ENCODE data around the gene KRTAP8-1.

KRTAP8-1 gene, protein sequence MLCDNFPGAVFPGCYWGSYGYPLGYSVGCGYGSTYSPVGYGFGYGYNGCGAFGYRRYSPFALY

DNA sequence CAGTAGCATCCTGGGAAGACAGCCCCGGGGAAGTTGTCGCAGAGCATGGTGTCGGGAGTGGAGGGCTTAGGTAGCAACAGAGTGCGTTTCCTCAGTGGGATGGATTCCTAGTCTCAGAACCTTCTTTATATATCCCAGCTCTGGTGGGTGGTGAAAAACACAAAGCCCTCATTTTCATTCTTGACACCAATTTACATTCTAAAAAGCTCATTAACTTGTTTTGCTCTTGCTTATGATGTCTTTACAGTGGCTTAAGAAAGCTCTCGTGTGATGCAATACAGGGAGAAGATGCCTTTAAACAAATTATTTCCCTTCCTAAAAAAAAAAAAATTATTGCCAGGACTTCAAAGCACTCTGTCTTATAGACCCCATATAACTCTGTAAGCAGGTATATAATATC, at the start of gene KRTAP8-1:
KRTAP8-1 (minus strand) TSS at position 101 of the 400 bp plus-strand sequence; CDS start at position 47, 54 bp downstream.
- no peak for DNase-seq

DNA sequence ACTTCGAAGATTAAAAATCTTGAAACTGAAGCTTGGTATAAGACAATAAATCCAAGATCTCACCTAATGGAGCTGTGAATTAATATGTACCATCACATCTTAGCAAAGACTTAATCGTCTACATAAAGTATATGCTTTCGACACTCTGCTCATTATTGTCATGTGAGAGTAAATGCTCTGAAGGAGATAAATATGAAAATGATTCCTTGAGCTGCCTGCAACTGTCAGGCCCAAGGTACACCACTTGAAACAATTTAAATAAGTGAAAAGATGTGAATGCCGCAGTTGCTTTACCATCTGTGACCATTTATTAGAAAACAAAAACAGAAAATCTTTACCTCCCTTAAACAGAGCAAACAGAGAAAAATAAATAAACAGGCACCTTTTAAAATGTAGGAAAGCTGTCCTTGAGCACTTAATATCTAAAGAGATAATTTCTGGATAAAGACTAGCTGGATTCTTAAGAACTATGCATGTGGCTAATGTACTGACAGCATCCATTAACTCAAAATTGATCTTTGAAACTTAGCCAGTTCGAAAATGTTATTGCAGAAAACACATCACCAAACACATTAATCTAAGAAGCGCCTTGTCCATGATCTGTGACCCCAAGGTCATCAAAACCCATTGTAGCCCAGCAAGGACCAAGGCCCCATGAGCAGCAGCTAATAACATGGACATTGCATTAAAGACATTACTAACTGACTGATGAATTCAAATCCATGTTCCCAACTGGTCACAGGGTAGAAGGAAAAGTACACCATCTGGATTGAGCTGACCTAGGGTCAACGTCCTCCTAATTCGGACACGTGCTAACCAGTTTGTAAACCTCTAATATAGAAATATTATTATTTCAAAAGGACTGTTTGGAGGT, 34.8 kb upstream of the KRTAP8-1 start:
- no peak for DNase-seq

DNA sequence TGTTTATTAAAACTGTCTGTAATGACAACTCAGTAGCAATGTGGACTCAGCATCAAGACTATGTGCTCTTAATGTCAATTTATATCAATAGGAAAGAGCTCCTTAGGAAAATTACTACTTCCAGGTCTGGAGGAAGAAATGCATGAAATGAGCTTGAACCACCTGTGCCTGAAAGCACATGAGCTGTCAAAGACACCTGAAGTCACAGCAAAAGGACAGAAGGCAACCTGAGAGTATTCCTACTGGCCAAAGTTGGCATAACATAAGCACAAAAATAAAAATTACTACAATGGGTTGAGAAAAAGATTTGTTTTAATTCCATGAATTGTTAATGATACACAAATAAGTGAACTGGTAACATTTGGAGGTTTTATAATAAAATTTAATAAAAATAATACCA, 29.9 kb upstream of the KRTAP8-1 start:
- DNase-seq: no peak

DNA sequence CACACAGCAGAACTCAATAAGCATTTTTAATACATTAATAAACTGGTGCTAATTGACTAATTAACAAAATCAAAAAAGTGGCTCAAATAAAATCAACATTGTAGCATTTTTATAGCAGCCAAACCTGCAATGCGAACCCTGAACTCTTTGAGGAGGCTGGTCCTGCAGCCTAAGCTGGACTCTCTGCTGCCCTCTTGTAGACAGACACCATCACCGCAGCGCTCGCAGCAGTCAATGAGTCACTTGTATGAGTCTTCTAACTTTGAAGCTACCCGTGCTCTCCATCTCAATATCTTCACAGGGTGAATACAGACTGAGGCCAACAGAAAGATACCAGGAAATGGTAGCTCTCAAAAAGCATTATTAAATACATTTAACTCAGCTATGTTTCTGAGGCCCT, 26.2 kb upstream of the KRTAP8-1 start:
- peak; percentile 3 for DNase-seq

DNA sequence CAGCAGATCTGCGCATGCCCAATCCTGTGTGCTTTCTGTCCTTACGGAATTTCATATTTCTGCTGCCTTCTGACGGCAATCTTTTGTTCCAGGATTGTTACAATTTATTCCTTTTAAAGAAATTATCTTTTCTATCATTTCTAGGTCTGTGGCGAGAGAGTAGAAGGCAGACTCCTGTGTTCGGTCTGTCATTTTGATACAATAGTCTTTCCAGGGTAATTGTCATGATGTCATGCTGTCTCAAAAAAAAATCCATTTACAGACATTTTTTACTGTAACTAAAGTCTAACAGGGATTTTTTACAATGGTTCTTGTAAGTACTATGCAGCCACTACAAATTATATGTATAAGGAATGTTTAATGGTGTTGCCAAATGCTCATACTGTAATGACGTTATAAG, 25.5 kb upstream of the KRTAP8-1 start:
- DNase-seq: no peak

DNA sequence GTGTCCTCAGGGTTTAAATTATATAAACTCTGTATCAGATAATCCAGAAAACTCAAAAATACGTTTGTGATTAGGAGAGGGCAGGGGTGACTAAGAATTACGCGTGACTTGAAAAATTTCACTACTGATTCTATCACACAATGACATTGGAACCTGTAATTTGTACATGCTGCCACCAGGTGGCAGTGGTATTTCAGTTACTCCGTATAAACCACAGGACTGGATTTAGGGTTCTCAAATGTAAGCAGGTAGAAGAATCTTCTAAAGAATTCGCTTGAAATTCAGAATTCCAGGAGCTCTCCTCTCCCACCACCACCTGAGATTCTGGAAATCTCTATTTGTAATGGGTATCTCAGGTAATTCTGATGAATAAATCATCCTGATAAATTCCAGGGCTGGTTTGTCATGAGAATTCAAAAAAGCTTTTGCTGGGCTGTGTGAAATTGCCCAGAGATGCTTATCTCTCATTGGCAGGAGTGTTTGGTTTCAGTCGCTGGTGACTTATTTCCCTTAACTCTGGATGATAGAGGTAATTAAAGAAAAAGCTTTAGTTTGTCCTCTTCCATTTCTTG, 18.2 kb upstream of the KRTAP8-1 start:
- DNase-seq: peak; percentile 50

DNA sequence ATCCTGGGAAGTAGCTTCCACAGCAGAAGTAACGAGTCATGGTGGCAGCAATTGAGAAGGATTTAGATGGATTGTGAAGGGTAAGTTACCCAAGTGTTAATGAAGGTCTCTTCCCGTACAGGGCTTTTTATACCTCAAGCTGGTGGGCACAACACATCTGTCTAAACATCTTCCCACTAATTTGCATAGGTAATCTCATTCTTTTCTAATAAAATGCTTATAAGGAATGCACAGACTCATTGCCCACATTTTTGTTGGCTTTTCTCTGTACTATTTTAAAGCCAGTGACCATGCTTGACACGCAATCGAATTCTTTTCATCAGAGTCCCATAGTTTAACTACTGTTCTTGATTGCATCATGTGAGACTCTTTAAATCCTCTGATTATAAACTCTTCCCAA, 16.6 kb upstream of the KRTAP8-1 start, which contains the start of gene KRTAP7-1:
KRTAP7-1 (minus strand) TSS at position 101 of the 400 bp plus-strand sequence; CDS start at position 40, 61 bp downstream.
- DNase-seq: no peak

DNA sequence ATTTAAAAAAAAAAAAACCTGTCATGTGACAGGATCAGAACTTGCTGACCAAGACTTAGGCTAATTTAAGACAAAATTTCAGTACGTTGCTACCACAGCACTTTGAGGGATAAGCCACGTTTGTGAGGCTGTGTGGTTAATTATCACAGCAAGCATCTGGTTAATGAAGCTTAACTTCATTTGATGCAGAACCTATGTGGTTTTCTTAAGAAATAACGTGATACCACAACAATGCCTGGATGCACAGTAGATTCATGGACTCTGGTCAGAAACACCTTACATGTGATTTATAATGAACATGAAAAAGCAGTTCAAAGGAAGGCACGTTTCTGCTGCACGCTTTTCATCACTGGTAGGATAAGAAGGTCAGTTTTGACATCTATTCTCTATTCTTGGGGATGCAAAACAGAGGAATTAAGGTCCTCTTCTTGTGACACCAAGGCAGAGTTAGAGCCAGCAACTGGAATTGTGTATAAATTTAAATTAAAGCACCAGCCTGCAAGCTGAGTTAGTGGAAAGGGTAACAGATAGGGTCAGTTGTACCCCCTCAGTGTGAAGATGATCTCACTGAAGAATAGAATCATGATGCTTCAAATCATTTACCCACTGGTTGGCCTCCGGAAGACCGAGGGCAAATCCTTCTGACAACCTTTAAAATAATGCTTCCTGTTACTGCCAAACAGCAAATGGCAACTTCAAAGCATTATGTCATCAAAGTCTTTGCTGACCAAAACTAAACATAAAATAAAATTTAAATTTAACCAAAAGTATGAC, 6.0 kb upstream of the KRTAP8-1 start:
- no peak for DNase-seq

DNA sequence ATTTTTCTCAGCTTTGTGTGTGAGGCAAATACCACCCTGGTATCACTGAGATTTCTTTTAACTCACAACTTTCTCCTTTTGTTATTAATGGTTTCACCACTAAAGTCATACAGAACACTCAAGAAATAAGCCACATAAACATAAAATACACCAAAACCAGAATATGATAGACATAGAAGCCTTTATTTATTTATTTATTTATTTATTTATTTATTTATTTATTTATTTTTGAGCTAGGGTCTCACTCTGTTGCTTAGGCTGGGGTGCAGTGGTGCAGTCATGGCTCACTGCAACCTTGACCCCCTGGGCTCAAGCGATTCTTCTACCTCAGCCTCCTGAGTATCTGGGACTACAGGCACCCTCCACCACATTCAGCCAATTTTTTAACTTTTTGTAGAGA, 12.5 kb downstream of the KRTAP8-1 start:
- no peak for DNase-seq

DNA sequence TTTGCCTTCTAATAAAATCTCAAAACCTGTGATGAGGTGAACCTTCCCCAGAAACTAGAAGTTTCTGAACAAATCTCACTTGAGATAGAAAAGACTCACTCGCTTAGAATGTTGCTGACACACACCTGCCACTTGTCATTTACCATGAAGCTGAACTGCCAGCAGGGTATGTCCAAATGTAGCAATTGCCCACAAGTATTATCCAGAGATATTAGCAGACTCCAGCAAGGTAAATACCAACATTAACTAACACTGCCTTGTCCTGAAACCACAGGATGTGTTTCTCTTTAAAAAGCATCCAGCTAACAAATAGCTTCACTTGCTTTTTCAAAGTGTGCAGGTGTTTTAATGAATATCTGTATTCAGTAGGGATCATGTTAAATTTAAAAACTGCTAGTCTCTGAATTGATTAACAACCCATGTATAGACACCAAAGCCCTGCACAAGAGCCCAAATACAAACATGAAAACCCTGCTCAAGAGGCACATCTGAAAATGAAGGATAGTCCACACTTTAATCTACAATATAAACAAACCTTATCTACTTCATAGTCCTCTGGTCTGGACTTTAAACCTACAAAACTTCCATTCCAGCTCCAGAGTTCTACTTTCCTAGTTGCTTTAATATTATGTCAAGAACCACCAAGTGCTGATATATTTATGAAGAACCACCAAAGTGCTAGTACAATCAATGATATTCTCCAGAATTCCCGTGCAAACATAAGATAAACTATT, 19.3 kb downstream of the KRTAP8-1 start:
- DNase-seq: no peak

DNA sequence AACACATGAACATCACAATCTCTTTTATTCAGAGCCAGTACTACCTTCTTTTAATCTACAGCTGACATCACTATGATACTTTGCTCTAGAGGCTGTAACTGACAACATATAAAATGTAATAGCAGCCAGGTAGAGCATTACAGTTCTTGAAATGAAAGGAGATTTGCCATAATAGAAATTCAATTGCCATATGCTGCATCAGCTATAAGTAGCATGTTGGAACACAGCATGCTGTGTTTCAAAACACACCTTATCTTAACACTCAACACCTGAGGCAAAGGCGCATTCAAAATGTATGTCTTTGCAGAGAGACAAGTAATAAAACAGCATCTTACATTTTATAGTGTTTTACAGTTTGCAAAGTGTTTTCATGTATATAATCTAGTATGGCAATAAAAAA, 33.8 kb downstream of the KRTAP8-1 start:
- no peak for DNase-seq

DNA sequence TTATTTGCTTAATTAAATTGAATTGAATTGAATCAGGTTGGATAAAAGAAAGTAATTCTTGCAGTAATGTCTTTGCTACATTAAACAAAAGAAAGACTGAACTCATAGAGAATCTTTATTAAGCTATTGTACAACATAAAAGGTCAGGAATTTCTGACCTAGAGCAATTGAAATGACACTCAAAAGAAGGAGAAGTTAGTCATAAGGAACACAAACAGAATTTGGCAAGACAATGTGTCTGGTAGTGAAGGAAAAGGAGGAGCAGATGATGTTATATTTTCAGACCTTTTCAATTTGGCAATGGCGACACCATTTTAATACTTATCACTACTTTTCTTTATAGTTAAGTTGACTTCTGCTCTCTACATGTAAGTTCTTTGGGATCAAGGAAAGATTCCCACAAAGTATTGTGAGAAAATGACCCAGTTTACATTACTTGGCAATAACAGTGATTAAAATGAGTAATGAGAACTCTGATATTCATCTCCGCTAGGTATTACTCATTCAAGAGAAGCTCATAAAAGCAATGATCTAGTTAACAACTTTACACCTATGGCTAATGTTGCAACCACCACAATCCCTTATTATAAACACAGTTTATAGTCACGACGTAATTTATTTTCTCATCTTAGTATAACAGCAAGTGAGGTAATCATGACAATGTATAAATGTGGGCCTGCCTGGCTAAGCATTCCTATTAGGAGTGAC, 43.2 kb downstream of the KRTAP8-1 start:
- no peak for DNase-seq

Data from CD4-positive, alpha-beta T cell treated with Interleukin-10 for 1 hour (primary cell).